VCaP (cell line): ENCODE measurements around the gene PRKAR2B.

Experiments used
- H3K27ac ChIP-seq: fragments of 450-650 bp; 2 replicates; pipeline ENCODE4 v1.5.1; 2017
- CTCF ChIP-seq: fragments of 450-650 bp; conservative IDR thresholded peaks from 2 replicates; pipeline ENCODE4 v1.5.1; 2017; ENCODE audit warnings: mild to moderate bottlenecking, moderate library complexity

The PRKAR2B gene

GRCh38 chr7:107108793-107109371, 64.4 kb downstream of the PRKAR2B start:
- H3K27ac ChIP-seq, result no peak overlapping the region
- no peak for TF ChIP-seq CTCF

- H3K27ac ChIP-seq, result no peak overlapping the region
- no peak for TF ChIP-seq CTCF
Measured at GRCh38 chr7:107109955-107110354, 65.5 kb downstream of the PRKAR2B start.

GRCh38 chr7:107111196-107111595, 66.7 kb downstream of the PRKAR2B start:
- no peak overlapping the region for H3K27ac ChIP-seq
- no peak for TF ChIP-seq CTCF

GRCh38 chr7:107113866-107114265, 69.4 kb downstream of the PRKAR2B start:
- no peak for TF ChIP-seq CTCF
- no peak overlapping the region for H3K27ac ChIP-seq

GRCh38 chr7:107115114-107115513, 70.6 kb downstream of the PRKAR2B start:
- no peak for TF ChIP-seq CTCF

GRCh38 chr7:107115762-107116540, 71.4 kb downstream of the PRKAR2B start:
- H3K27ac ChIP-seq, result no peak overlapping the region

More at GRCh38 chr7:107115114-107115513, 70.6 kb downstream of the PRKAR2B start:
- H3K27ac ChIP-seq, result no peak overlapping the region

More at GRCh38 chr7:107115762-107116540, 71.4 kb downstream of the PRKAR2B start:
- no peak for TF ChIP-seq CTCF
